HEK293 (cell line): ENCODE results near the gene MAGEA9B.
A peak's percentile ranks its signal among the peaks of the same experiment; 100 is the strongest.
"Not testable (repeated sequence)": the region's sequence is repeated elsewhere in the genome, so short reads cannot be mapped to it uniquely, and the experiment has no call there.

ENCODE experiments used
- CTCF ChIA-PET: fragments of 350-600 bp; formaldehyde crosslinking; extraction: SDS; loops from one replicate; lab custom pipeline; 2021; ENCODE audit warnings: antibody characterized with exemption; lab: Yijun Ruan, JAX
- POLR2A ChIA-PET: fragments of 300-600 bp; formaldehyde crosslinking; extraction: SDS; loops from one replicate; lab custom pipeline; 2020; ENCODE audit warnings: antibody characterized with exemption, inconsistent platforms; lab: Yijun Ruan, JAX
- H3K27ac ChIP-seq: fragments of 200-500 bp; sonication (Bioruptor generic); 2 replicates; pipeline ENCODE4 v1.5.1; 2014; ENCODE audit warnings: low read depth, low read length, control low read depth, inconsistent platforms; ENCODE audit errors: extremely low read depth
- H3K36me3 ChIP-seq, 2 experiments: fragments of 200-500 bp in 1 of 2; sonication (Bioruptor generic) in 1 of 2; 1 replicate in 1 of 2; 2 replicates in 1 of 2; pipeline ENCODE4 v1.5.1; 2014 to 2017; ENCODE audit warnings: inconsistent platforms in 2 of 2, low read length in 2 of 2; ENCODE audit not compliant: control insufficient read depth in 2 of 2, insufficient read depth in 1 of 2
- H3K4me1 ChIP-seq: fragments of 200-500 bp; sonication (Bioruptor generic); 2 replicates; pipeline ENCODE4 v1.5.1; 2014; ENCODE audit warnings: mild to moderate bottlenecking, low read length, inconsistent platforms; ENCODE audit not compliant: control insufficient read depth, insufficient read depth
- H3K4me3 ChIP-seq: 2 replicates; pipeline ENCODE4 v1.5.1; 2011; ENCODE audit warnings: low read depth, mild to moderate bottlenecking, control low read depth, low read length, moderate library complexity
- H3K9me3 ChIP-seq: fragments of 200-500 bp; sonication (Bioruptor generic); 2 replicates; pipeline ENCODE4 v1.5.1; 2014; ENCODE audit warnings: low read depth, low read length, inconsistent platforms; ENCODE audit not compliant: control insufficient read depth, insufficient read depth
- BCL11A ChIP-seq: fragments of 450-650 bp; formaldehyde crosslinking; IDR thresholded peaks from 2 replicates; pipeline ENCODE4 v1.5.1; 2016; ENCODE audit warnings: low read depth, missing biosample characterization, missing genetic modification characterization
- IKZF3 ChIP-seq: fragments of 450-650 bp; IDR thresholded peaks from 2 replicates; pipeline ENCODE4 v1.5.0; 2018; ENCODE audit warnings: missing biosample characterization, mild to moderate bottlenecking, missing genetic modification characterization, moderate library complexity
- MYNN ChIP-seq: fragments of 450-650 bp; formaldehyde crosslinking; IDR thresholded peaks from 2 replicates; pipeline ENCODE4 v1.5.1; 2016; ENCODE audit warnings: missing biosample characterization, missing genetic modification characterization, borderline replicate concordance
- PATZ1 ChIP-seq: fragments of 450-650 bp; formaldehyde crosslinking; IDR thresholded peaks from 2 replicates; pipeline ENCODE4 v1.5.1; 2016; ENCODE audit warnings: missing biosample characterization, missing genetic modification characterization
- PRDM10 ChIP-seq: fragments of 450-650 bp; formaldehyde crosslinking; IDR thresholded peaks from 2 replicates; pipeline ENCODE4 v1.5.1; 2016; ENCODE audit warnings: missing biosample characterization, missing genetic modification characterization
- RBAK ChIP-seq: fragments of 450-650 bp; formaldehyde crosslinking; IDR thresholded peaks from 2 replicates; pipeline ENCODE4 v1.5.1; 2016; ENCODE audit warnings: missing biosample characterization, missing genetic modification characterization
- SP3 ChIP-seq: fragments of 450-650 bp; formaldehyde crosslinking; IDR thresholded peaks from 2 replicates; pipeline ENCODE4 v1.5.1; 2016; ENCODE audit warnings: missing biosample characterization, missing genetic modification characterization
- WT1 ChIP-seq: fragments of 450-650 bp; formaldehyde crosslinking; IDR thresholded peaks from 2 replicates; pipeline ENCODE4 v1.5.1; 2016; ENCODE audit warnings: missing biosample characterization, missing genetic modification characterization
- ZBTB7A ChIP-seq: fragments of 450-650 bp; formaldehyde crosslinking; IDR thresholded peaks from 2 replicates; pipeline ENCODE4 v1.5.1; 2016; ENCODE audit warnings: low read depth, missing biosample characterization, missing genetic modification characterization
- ZFHX2 ChIP-seq: fragments of 450-650 bp; formaldehyde crosslinking; conservative IDR thresholded peaks from 2 replicates; pipeline ENCODE4 v1.5.1; 2016; ENCODE audit warnings: missing biosample characterization, missing genetic modification characterization
- ZNF221 ChIP-seq: fragments of 450-650 bp; formaldehyde crosslinking; IDR thresholded peaks from 2 replicates; pipeline ENCODE4 v1.5.1; 2017; ENCODE audit warnings: missing biosample characterization, missing genetic modification characterization, borderline replicate concordance
- ZNF404 ChIP-seq: fragments of 450-650 bp; formaldehyde crosslinking; IDR thresholded peaks from 2 replicates; pipeline ENCODE4 v1.5.1; 2017; ENCODE audit warnings: missing biosample characterization, missing genetic modification characterization
- ZNF48 ChIP-seq: fragments of 450-650 bp; formaldehyde crosslinking; IDR thresholded peaks from 2 replicates; pipeline ENCODE4 v1.5.1; 2016; ENCODE audit warnings: missing biosample characterization, missing genetic modification characterization
- ZNF513 ChIP-seq: fragments of 450-650 bp; IDR thresholded peaks from 2 replicates; pipeline ENCODE4 v1.5.1; 2018; ENCODE audit warnings: missing biosample characterization, missing genetic modification characterization
- ZNF768 ChIP-seq: fragments of 450-650 bp; formaldehyde crosslinking; IDR thresholded peaks from 2 replicates; pipeline ENCODE4 v1.5.1; 2018; ENCODE audit warnings: missing biosample characterization, mild to moderate bottlenecking, missing genetic modification characterization
- ZSCAN4 ChIP-seq: fragments of 450-650 bp; formaldehyde crosslinking; IDR thresholded peaks from 2 replicates; pipeline ENCODE4 v1.5.1; 2017; ENCODE audit warnings: missing biosample characterization, missing genetic modification characterization

MAGEA9B gene

GRCh38 chrX:149539283-149540130 lies 47.8 kb downstream of the MAGEA9B start (continued):
- TF ChIP-seq ZNF513 (tag by site-specific recombination) = no peak
- no peak for TF ChIP-seq ZBTB7A
- TF ChIP-seq PATZ1 (tag by site-specific recombination) = peak; percentile 62
- TF ChIP-seq RBAK (tag by site-specific recombination) = no peak
- TF ChIP-seq ZNF768 (tag by site-specific recombination) = no peak
- TF ChIP-seq ZFHX2 (tag by site-specific recombination) = peak; percentile 100
- no peak for TF ChIP-seq ZNF48 (tag by site-specific recombination)
- no peak for TF ChIP-seq MYNN (tag by site-specific recombination)
- TF ChIP-seq BCL11A (tag by site-specific recombination) = no peak
- TF ChIP-seq ZNF221 (tag by site-specific recombination) = no peak
- TF ChIP-seq ZSCAN4 (tag by site-specific recombination) = no peak
- peak; percentile 75 for TF ChIP-seq IKZF3 (tag by site-specific recombination)
- TF ChIP-seq PRDM10 (tag by site-specific recombination) = peak; percentile 54
- TF ChIP-seq ZNF404 (tag by site-specific recombination) = no peak
- peak; percentile 95 for TF ChIP-seq SP3 (tag by site-specific recombination)
- no peak for TF ChIP-seq WT1 (tag by site-specific recombination)
- TF ChIP-seq, all 188 proteins: peak for 19

- CTCF ChIA-PET, H3K27ac ChIP-seq, POLR2A ChIA-PET, H3K4me3 ChIP-seq, H3K4me1 ChIP-seq, H3K9me3 ChIP-seq: not testable (repeated sequence)
- H3K36me3 ChIP-seq = peaks cover 0 to 15% of the 10 kb centered on the region in 2 experiments; a peak in 1 of 3 replicates
Measured at GRCh38 chrX:149537474-149537873, 49.8 kb downstream of the MAGEA9B start.
